ENCODE data around the gene MRPS26.
"Not testable (repeated sequence)": the region's sequence is repeated elsewhere in the genome, so short reads cannot be mapped to it uniquely, and the experiment has no call there.

Gene MRPS26

DNA sequence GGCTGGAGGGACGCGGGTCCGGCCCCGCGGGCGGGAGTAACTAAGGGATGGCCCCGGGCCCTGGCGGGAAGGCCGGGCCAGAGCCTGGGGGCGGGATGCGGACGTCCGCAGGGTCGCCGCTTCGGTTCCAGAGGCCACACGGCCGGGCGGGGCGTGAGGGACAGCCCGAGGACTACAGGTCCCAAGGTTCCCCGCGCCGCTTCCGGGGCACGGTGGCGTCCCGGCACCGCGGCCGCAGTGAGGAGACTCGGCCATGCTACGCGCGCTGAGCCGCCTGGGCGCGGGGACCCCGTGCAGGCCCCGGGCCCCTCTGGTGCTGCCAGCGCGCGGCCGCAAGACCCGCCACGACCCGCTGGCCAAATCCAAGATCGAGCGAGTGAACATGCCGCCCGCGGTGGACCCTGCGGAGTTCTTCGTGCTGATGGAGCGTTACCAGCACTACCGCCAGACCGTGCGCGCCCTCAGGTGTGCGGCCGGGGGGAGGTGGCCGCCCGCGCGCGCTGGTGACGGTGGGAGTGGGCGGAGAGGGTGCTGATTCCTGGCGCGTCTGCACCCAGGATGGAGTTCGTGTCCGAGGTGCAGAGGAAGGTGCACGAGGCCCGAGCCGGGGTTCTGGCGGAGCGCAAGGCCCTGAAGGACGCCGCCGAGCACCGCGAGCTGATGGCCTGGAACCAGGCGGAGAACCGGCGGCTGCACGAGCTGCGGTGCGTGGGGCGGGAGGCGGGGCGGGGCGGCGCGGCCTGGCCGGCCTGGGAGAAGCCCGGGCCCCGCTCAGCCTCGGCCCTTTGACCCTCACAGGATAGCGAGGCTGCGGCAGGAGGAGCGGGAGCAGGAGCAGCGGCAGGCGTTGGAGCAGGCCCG lies at the start of gene MRPS26:
TSS of gene MRPS26 (plus strand) at position 237 of the 861 bp plus-strand sequence. CDS start at position 254, 17 bp downstream.
- DNase-seq = peak; percentile 91

DNA sequence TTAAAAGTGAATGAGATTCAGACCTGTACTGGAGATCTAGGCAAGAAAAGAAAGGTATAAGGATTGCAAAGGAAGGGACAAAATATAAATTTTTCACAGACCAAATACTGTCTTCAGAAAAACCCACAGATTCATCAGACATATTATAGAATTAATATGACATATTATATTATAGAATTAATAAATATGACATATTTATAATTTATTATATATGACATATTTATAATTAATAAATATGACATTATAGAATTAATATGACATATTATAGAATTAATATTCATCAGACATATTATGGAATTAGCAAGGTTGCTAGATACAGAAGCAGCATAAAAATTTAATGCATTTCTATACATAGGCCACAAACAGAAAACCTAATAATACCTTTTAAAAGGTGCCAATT lies 47.1 kb upstream of the MRPS26 start:
- no peak for DNase-seq

GRCh38 chr20:3000852-3001523 lies 44.9 kb upstream of the MRPS26 start:
- peak; percentile 78 for DNase-seq

DNA sequence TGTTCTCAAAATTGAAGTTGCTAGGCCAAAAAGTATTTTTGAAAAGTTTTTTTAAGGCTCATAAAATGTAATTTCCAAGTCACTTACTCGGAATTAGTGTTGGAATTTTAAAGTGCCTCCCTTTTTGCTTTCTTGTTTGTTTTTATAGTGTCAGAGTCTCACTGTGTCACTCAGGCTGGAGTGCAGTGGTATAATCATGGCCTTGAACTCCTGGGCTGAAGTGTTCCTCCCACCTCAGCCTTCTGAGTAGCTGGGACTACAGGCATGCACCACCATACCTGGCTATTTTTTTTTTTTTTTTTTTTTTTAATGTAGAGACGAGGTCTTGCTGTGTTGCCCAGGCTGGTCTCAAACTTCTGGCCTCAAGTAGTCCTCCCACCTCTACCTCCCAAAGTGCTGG lies 42.4 kb upstream of the MRPS26 start:
- no peak for DNase-seq

DNA sequence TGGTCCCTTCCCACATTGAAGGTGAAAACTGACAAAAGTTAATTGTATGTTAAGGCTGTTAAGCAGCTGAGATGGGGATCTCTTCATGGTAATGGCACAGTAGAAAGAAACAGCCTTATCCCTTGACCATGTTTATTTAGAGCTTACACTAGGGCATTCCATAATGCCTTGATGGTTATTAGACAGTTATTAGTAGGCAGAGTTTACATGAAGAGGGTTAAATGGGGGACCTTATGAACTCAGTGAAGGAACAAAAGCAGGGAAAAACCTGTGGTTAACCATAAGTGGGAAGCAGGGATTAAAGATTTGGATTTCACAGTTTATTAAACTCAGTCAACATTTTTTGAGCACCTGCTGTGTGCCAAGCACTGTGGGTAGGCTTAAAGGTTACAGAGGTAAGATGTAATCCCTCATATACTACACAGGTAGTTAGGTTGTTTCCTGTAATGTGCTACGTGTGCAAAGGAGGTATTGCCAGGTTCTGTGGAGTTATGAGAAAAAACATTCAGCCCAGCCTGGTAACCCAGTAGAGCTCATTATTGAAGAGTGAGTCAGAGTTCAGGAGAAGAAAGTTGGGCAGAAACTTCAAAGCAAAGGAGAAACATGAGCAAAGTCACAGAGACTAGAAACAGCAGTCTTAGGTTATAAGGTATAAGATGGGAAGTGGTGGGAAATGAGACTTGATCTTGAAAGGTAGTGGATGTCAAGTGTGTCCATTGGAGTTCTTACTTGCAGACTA lies 34.7 kb upstream of the MRPS26 start:
- peak; percentile 56 for DNase-seq

DNA sequence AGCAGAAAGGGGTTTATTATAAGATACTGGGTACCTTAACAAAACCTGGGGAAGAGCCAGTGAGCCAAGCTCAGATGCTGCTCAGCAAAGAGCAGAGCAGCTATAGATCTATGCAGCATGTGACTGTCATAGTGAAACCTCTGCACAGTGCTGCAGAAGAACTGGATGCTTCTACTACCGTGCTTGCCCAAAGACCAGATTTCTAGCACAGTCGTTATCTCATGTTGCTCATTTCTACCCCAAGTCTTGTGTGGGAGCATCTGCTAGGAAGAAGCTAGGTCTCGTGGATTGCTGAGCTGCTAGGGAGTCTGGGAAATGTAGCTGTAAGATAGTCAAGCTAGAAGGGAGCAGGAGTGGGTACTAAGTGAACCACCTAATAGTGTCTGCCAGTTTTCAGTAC lies 34.1 kb upstream of the MRPS26 start:
- no peak for DNase-seq

- DNase-seq = no peak
Observed at GRCh38 chr20:3013771-3014170, 32.1 kb upstream of the MRPS26 start.

- no peak for DNase-seq
Observed at GRCh38 chr20:3014179-3014578, 31.7 kb upstream of the MRPS26 start.

GRCh38 chr20:3014662-3015061 lies 31.2 kb upstream of the MRPS26 start:
- DNase-seq = no peak

- not testable (repeated sequence) for DNase-seq
Observed at GRCh38 chr20:3015302-3015701, 30.6 kb upstream of the MRPS26 start.

DNA sequence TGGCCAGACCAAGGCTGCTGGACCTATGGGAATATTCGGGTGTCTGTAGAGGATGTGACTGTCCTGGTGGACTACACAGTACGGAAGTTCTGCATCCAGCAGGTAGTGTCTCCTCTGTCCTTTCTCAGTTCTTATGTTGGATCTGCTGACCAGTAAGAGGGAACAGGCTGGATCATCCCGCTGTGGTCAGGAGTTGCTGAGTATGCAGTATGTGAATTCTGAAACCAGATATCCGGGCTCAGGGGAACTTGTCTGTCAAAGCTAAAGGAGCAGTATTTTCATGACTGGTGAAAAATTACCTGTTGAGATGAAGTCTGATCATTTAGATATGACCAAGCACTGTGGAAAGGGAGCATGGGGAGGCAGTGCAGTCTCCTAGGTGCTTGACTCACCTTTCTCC lies 24.5 kb upstream of the MRPS26 start:
- no peak for DNase-seq

GRCh38 chr20:3021777-3022176 lies 24.1 kb upstream of the MRPS26 start:
- no peak for DNase-seq

- not testable (repeated sequence) for DNase-seq
Observed at GRCh38 chr20:3022559-3023490, 23.0 kb upstream of the MRPS26 start.

GRCh38 chr20:3027987-3028386 lies 17.9 kb upstream of the MRPS26 start:
- DNase-seq = no peak

- no peak for DNase-seq
Observed at GRCh38 chr20:3031524-3032147, 14.2 kb upstream of the MRPS26 start.

- no peak for DNase-seq
Observed at GRCh38 chr20:3032624-3033023, 13.2 kb upstream of the MRPS26 start.

- no peak for DNase-seq
Observed at GRCh38 chr20:3037654-3038053, 8.2 kb upstream of the MRPS26 start.

GRCh38 chr20:3038454-3038853 lies 7.4 kb upstream of the MRPS26 start:
- no peak for DNase-seq

GRCh38 chr20:3039426-3039825 lies 6.4 kb upstream of the MRPS26 start:
- DNase-seq = no peak

DNA sequence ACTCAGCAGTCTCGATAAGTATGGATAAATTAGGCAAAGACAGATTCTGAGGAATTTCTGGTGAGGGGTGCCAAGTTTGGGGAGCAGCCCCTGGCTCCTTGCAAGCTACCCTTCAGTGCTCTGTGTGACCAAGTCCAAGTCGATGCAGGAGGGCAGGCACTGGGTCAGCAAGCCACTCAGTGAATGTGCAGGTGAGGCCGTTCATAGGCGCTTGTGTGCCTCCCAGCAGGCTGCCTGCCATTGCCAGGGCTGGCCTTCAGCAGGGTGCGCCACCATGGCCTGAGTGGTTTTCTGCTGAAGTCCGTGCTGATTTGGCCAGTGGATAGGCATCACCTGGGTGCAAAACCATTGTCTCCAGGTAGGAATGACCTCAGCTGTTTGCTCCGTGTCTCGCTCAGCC lies 5.8 kb upstream of the MRPS26 start:
- no peak for DNase-seq

GRCh38 chr20:3041854-3042409 lies 3.9 kb upstream of the MRPS26 start:
- no peak for DNase-seq

DNA sequence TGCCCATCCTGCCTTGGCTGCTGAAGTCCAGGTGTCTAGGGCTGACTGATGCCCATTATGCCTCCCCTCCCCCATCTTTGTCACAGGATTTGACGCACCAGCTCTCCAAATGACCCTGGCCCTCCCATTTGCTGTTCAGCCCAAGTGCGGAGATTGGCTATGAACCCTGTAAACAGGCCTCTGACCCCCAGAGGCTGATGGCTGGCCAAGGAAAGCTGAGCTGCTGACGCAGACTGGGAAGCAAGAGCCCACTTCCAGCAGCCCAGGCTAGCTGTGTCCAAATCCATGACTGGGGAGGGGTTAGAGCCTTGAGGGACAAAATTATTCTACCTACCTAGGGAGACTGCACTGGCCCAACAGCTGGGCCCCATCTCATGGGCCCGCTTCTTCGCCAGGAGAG lies 3.2 kb upstream of the MRPS26 start:
- DNase-seq = no peak

Data from NCI-H2227 treated with DMSO at 0.1 percent for 48 hours (cell line).